Activated CD4-positive, alpha-beta T cell treated with anti-CD3 and anti-CD28 coated beads, Interleukin-2, amount 50 U/mL, for 16 hours (primary cell): Measurements from ENCODE around the gene SYNPO2L.
"Not testable (repeated sequence)": the region's sequence is repeated elsewhere in the genome, so short reads cannot be mapped to it uniquely, and the experiment has no call there.

Source experiments
- DNase-seq: peaks from one replicate; pipeline ENCODE4 v3.0.0-alpha.2; 2020

The SYNPO2L gene

GRCh38 chr10:73655990-73656298 is at the start of gene SYNPO2L:
Gene SYNPO2L, minus strand, starts transcription at chr10:73656029. Its CDS starts 107 bp downstream, at chr10:73655922.
- DNase-seq = no peak

- DNase-seq = not testable (repeated sequence)
Measured at GRCh38 chr10:73703924-73704323, 48.1 kb upstream of the SYNPO2L start.

GRCh38 chr10:73698819-73699218 is 43.0 kb upstream of the SYNPO2L start:
- DNase-seq = not testable (repeated sequence)

GRCh38 chr10:73697675-73698159 is 41.9 kb upstream of the SYNPO2L start, which contains the start of gene AGAP5:
Gene AGAP5, minus strand, starts transcription at chr10:73698109. Its CDS starts 354 bp downstream, at chr10:73697755.
- DNase-seq = not testable (repeated sequence)

- not testable (repeated sequence) for DNase-seq
Measured at GRCh38 chr10:73695302-73695701, 39.5 kb upstream of the SYNPO2L start.

GRCh38 chr10:73690755-73691154 is 34.9 kb upstream of the SYNPO2L start:
- DNase-seq = not testable (repeated sequence)

- DNase-seq = not testable (repeated sequence)
Measured at GRCh38 chr10:73689596-73689995, 33.8 kb upstream of the SYNPO2L start.

- not testable (repeated sequence) for DNase-seq
Measured at GRCh38 chr10:73687641-73688040, 31.8 kb upstream of the SYNPO2L start.

- not testable (repeated sequence) for DNase-seq
Measured at GRCh38 chr10:73674546-73674945, 18.7 kb upstream of the SYNPO2L start.

GRCh38 chr10:73668378-73668777 is 12.5 kb upstream of the SYNPO2L start:
- DNase-seq = not testable (repeated sequence)

- not testable (repeated sequence) for DNase-seq
Measured at GRCh38 chr10:73666153-73666809, 10.5 kb upstream of the SYNPO2L start.

- not testable (repeated sequence) for DNase-seq
Measured at GRCh38 chr10:73665581-73665980, 9.8 kb upstream of the SYNPO2L start.

GRCh38 chr10:73664156-73665040 is 8.6 kb upstream of the SYNPO2L start:
- not testable (repeated sequence) for DNase-seq

GRCh38 chr10:73663621-73664020 is 7.8 kb upstream of the SYNPO2L start:
- DNase-seq = not testable (repeated sequence)

GRCh38 chr10:73662705-73663104 is 6.9 kb upstream of the SYNPO2L start:
- DNase-seq = not testable (repeated sequence)

GRCh38 chr10:73655257-73655989 is 406 bp downstream of the SYNPO2L start:
- no peak for DNase-seq

- DNase-seq = no peak
Measured at GRCh38 chr10:73653701-73654100, 2.1 kb downstream of the SYNPO2L start.

- DNase-seq = no peak
Measured at GRCh38 chr10:73653195-73653594, 2.6 kb downstream of the SYNPO2L start.

- DNase-seq = no peak
Measured at GRCh38 chr10:73650537-73651331, 5.1 kb downstream of the SYNPO2L start.

- no peak for DNase-seq
Measured at GRCh38 chr10:73649876-73650536, 5.8 kb downstream of the SYNPO2L start.

GRCh38 chr10:73648975-73649829 is 6.6 kb downstream of the SYNPO2L start:
- no peak for DNase-seq
